ENCODE measurements around the gene MOG.
"Not testable (repeated sequence)": the region's sequence is repeated elsewhere in the genome, so short reads cannot be mapped to it uniquely, and the experiment has no call there.

- TF ChIP-seq CTCF, POLR2A (IDR thresholded peaks at IDR 0.05): not testable (repeated sequence)
Observed at GRCh38 chr6:29672116-29672515, 15.2 kb downstream of the MOG start.
